Midbrain (tissue), 1 donor: Measurements from ENCODE around the gene CAPRIN1.
"Not testable (repeated sequence)": the region's sequence is repeated elsewhere in the genome, so short reads cannot be mapped to it uniquely, and the experiment has no call there.

Experiments used
- DNase-seq: peaks from one replicate; lab custom pipeline; 2025; lab: John Stamatoyannopoulos, UW

The CAPRIN1 gene

DNA sequence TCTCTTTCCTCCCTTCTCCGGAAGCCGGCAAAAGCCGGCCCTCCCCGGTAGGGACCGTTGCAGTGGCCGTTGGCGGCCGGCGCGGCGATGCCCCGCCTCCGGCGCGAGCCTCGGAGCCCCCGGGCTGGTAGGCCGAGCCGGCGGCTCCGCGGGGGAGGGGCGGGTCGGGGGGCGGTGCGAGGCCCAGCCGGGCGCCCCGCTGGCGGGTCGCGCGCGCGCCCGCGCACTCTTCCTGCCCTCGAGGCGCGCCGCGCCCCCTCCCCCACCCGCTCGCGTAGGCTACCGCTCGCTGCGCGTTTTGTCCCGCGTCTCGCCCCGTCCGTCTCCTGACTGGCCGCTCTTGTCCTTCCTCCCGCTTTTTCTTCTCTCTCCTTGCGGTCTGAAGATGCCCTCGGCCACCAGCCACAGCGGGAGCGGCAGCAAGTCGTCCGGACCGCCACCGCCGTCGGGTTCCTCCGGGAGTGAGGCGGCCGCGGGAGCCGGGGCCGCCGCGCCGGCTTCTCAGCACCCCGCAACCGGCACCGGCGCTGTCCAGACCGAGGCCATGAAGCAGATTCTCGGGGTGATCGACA lies 591 bp downstream of the CAPRIN1 start:
- peak; percentile 84 for DNase-seq

- no peak for DNase-seq
Observed at GRCh38 chr11:34052608-34053160, 1.2 kb downstream of the CAPRIN1 start.

GRCh38 chr11:34053161-34053686 lies 1.7 kb downstream of the CAPRIN1 start:
- peak; percentile 26 for DNase-seq

DNA sequence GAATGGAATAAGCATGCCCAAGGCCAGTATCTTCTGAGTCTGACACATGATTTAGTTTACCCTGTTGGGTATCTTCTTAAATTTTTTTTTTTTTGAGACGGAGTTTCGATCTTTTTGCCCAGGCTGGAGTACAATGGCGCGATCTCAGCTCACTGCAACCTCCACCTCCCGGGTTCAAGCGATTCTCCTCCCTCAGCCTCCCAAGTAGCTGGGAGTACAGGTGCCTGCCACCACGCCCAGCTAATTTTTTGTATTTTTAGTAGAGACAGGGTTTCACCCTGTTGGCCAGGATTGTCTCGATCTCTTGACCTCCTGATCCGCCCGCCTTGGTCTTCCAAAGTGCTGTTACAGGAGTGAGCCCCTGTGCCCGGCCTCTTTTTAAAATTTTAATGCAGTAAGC lies 2.8 kb downstream of the CAPRIN1 start:
- not testable (repeated sequence) for DNase-seq

DNA sequence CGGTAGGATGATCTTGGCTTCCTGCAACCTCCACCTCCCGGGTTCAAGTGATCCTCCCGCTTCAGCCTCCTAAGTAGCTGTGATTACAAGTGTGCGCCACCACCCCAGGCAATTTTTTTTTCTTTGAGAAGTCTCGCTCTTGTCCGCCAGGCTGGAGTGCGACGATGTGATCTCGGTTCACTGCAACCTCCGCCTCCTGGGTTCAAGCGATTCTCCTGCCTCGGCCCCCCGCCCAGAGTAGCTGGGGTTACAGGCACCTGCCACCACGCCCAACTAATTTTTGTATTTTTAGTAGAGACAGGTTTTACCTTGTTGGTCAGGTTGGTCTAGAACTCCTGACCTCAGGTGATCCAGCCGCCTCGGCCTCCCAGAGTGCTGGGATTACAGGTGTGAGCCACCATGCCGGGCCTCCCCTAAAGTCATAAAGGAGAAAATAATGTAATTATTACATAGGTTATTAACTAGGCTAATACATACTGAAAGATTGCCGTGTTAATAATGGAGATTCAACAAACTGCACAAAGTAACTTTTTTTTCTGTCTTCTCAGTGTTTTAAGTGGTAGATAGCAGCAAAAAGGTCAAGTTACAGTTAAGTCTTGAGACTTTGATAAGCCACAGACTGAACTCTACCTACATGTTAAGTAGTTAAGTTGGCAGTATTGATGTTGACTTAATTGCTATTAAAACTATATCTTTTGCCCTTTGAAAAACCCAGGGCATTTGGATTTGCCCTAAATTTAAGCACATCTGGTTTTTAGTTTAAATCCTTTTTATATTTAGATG lies 3.9 kb downstream of the CAPRIN1 start:
- DNase-seq: no peak

DNA sequence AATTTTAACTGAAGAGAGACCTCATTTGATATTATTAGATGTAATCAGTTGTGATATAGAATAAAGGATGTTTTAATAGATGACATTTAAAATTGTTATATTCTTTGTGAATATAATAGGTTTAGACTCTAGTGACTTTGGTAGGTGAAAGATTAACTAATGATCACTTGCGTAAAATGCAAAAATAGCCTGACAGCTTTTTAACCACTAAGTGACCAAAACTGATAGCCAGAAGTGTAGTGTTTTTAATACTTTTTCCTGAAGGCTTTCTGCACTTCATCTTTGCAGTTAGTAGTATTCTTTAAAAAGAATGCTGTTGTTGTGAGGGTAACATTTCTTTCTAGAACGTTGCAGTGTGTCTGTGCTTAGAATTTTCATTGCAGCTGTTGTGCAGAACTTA lies 5.1 kb downstream of the CAPRIN1 start:
- no peak for DNase-seq

GRCh38 chr11:34063061-34063795 lies 11.7 kb downstream of the CAPRIN1 start:
- DNase-seq: no peak

- no peak for DNase-seq
Observed at GRCh38 chr11:34064291-34064690, 12.8 kb downstream of the CAPRIN1 start.

DNA sequence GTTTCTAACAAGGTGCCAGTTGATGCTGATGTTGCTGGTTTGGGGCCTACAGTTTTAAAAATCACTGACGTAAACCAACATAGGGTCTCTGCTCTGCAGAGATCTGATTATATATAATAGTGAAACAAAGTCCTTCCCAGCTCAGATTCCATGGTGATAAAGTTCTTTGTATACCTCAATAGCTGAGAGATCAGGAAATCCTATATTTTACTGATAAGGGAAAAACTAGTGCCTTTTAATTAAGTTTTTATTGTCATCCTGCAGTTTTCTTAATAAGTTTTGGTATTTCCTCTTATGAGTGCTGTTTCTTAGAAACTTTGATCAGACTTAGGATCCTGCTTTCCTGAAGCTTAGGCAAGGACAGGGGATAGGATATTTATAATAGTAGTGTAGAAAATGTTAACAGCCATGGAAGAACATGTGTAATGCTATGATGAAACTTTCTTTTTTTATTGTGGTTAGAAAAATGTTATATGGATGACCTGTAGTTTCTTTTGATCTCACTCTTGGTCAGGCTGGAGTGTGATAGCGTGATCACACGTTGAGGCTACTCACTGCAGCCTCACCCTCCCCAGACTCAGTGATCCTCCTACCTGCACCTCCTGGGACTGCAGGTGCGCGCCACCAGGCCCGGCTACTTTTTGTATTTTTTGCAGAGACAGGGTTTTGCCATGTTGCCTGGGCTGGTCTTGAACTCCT lies 14.1 kb downstream of the CAPRIN1 start:
- DNase-seq: no peak

DNA sequence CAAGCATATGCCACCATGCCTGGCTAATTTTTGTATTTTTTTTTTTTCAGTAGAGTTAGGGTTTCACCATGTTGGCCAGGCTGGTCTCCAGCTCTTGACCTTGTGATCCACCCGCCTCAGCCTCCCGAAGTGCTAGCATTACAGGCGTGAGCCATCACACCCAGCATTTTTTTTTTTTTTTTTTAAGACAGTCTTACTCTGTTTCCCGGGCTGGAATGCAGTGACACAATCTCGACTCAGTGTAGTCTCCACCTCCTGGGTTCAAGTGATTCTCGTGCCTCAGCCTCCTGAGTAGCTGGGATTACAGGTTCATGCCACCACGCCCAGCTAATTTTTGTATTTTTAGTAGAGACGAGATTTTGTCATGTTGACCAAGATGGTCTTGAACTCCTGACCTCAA lies 15.2 kb downstream of the CAPRIN1 start:
- DNase-seq: not testable (repeated sequence)

GRCh38 chr11:34067383-34068065 lies 16.0 kb downstream of the CAPRIN1 start:
- DNase-seq: no peak

DNA sequence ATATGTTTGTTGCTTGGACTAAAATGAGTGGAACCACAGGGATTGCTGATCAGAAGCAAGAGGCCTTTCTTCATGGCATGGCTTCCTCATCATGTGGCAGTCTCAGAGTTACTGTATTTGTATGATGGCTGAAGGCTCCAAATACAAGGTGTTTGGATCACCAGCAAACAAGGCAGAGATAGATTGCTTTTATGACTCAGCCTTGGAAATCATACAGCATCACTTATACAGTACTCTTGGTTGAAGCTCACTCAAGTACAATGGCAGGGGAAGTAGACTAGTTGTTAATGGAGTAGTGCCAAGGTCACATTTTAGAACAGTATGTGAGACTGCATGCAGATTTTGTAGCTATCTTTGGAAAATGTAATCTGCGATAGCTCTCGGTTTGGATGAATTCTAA lies 16.6 kb downstream of the CAPRIN1 start:
- no peak for DNase-seq

- DNase-seq: not testable (repeated sequence)
Observed at GRCh38 chr11:34071306-34071705, 19.8 kb downstream of the CAPRIN1 start.

GRCh38 chr11:34072041-34072440 lies 20.5 kb downstream of the CAPRIN1 start:
- DNase-seq: no peak

DNA sequence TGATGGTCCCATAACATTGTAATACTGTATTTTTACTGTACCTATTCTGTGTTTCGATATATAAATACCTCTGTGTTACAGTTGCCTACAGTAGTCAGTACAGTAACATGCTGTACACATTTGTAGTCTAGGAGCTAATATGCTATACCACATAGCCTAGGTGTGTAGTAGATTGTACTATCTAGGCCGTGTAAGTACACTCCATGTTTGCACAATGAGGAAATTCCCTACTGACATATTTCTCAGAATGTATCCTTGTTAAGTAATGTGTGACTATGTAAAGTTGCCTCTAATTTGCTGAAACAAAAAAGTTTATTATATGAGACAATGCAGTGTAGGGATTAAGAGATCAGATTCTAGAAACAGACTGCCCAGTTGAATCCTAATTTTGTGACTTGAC lies 21.3 kb downstream of the CAPRIN1 start:
- no peak for DNase-seq

DNA sequence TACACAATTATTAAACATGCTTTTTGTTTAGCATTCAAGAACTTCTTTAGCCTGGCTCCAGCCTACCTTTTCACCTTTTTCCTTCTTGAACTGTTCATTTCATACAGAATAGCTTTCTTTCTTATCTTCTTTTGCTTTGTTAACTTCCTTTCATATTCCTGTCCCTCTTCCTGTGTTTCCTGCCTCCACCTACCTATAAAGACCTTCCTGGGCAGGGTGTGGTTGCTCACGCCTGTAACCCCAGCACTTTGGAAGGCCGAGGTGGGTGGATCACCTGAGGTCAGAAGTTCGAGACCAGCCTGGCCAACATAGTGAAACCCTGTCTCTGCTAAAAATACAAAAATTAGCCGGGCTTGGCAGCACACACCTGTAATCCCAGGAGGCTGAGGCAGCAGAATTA lies 22.9 kb downstream of the CAPRIN1 start:
- DNase-seq: no peak

GRCh38 chr11:34075178-34075820 lies 23.8 kb downstream of the CAPRIN1 start:
- DNase-seq: no peak

DNA sequence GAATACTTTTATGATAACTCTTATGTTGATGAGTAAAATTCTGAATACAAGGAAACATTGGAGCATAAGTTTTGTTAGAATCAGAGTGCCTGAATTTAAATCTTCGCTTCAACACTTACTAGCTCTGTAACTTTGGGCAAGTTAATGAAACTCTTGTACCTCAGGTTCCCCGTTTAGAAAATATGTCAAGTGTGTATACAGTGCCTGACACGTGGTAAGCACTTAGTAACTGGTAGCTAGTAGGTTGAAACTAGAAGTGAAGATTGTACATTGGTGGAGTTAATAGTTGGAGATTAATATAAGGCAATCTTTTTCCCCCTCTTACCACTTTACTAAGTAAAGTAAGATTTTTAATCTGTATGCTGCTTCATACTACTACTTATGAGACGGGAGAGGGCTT lies 29.1 kb downstream of the CAPRIN1 start:
- no peak for DNase-seq

DNA sequence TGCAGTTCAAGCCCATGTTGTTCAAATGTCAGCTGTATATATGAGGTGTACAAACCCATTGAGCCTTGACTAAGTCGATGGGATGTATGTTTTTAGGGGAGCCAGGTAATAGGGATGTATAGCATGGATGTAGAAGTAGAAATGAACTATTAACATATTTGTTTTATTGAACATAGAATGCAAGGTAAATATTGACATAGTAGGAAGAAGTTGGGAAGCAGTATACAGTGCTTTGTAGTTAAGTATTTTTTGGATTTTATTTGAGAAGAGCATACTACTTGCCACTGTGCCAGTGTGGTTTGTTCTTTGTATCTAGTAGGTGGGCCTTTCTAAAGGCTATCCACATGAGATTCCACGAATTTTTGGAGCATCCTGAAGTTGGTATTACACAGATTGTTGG lies 33.1 kb downstream of the CAPRIN1 start:
- DNase-seq: no peak

DNA sequence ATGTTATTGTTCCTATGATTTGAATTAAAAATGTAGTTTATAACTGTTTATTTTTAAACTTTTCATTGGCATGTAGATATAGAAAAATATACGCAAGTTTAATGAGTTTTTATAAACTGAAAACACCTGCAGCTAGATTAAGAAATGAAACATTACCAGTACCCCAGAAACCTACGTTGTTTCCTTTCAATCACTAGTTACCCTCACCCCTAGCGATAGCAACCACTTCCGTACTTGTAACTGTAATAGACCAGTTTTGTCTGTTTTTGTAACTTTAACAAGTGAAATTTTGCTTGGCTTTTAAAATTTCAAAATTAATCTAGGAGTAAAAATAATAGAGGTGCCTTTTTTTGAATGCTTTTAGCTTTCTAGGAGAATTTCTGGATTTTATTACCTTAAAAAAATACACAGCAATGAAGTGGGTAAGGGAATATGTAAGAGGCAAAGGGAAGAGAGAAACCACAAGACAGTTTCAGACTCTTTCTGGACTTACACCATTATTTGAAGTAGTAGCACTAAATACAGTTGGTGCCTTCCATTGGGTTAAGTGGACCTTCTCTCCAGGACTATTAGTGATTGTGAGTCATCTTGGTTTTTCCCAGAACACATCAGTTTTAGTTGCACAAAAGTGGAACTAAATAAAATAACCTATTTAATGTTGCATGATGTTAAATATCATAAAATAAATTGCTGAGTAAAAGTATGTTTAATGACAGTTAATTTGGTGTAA lies 35.2 kb downstream of the CAPRIN1 start:
- no peak for DNase-seq
